ENCODE measurements around the gene INHBB. TPM values are rescaled to one million over a fixed set of nuclear protein-coding genes. Genes with fewer than 3 reads are reported as not detected.

The INHBB gene
- total RNA-seq, 1 experiment from 2014 or later: 0.07 TPM

GRCh38 chr2:120393456-120393855 lies 47.5 kb downstream of the INHBB start:
- DNase-seq (ENCODE audit: extremely low read depth, low read depth): no peak

GRCh38 chr2:120394764-120395163 lies 48.8 kb downstream of the INHBB start:
- DNase-seq (ENCODE audit: extremely low read depth, low read depth): no peak

- no peak for DNase-seq (ENCODE audit: extremely low read depth, low read depth)
Measured at GRCh38 chr2:120395221-120396012, 49.5 kb downstream of the INHBB start.

GRCh38 chr2:120396013-120396860 lies 50.3 kb downstream of the INHBB start:
- DNase-seq (ENCODE audit: extremely low read depth, low read depth): no peak

- no peak for DNase-seq (ENCODE audit: extremely low read depth, low read depth)
Measured at GRCh38 chr2:120396861-120397811, 51.2 kb downstream of the INHBB start.

- DNase-seq (ENCODE audit: extremely low read depth, low read depth): no peak
Measured at GRCh38 chr2:120398051-120398995, 52.4 kb downstream of the INHBB start.

- no peak for DNase-seq (ENCODE audit: extremely low read depth, low read depth)
Measured at GRCh38 chr2:120398996-120399888, 53.3 kb downstream of the INHBB start.

GRCh38 chr2:120399889-120400240 lies 53.9 kb downstream of the INHBB start:
- no peak for DNase-seq (ENCODE audit: extremely low read depth, low read depth)

- no peak for DNase-seq (ENCODE audit: extremely low read depth, low read depth)
Measured at GRCh38 chr2:120400551-120400950, 54.6 kb downstream of the INHBB start.

Other genes with a start within 250 kb of the INHBB start
- gene TMEM185B, start 122.7 kb upstream of the INHBB start, total RNA-seq (2014; rRNA removed; shearing (Covaris generic)): 48.7 and 53.8 TPM in 2 replicates
- 38.2 and 45.6 TPM in 2 replicates for gene RALB, start 93.3 kb upstream of the INHBB start, total RNA-seq (2014; rRNA removed; shearing (Covaris generic))